Endodermal cell (in vitro differentiated cells): ENCODE data around the gene EPS15. TPM values are rescaled to one million over a fixed set of nuclear protein-coding genes. Genes with fewer than 3 reads are reported as not detected.
"Not testable (repeated sequence)": the region's sequence is repeated elsewhere in the genome, so short reads cannot be mapped to it uniquely, and the experiment has no call there.

Experiments
- DNase-seq: peaks from one replicate; pipeline ENCODE4 v3.0.0-alpha.2; 2017
- H3K27ac ChIP-seq: 2 replicates; pipeline ENCODE4 v1.5.1; 2013; ENCODE audit warnings: mild to moderate bottlenecking, low read depth, low read length, moderate library complexity
- H3K27me3 ChIP-seq: 2 replicates; pipeline ENCODE4 v1.6.1; 2013; ENCODE audit warnings: mild to moderate bottlenecking, low read length, moderate library complexity; ENCODE audit not compliant: insufficient read depth, control insufficient read depth, poor library complexity, severe bottlenecking
- H3K36me3 ChIP-seq: 2 replicates; pipeline ENCODE4 v1.7.0; 2013; ENCODE audit warnings: mild to moderate bottlenecking, low read length, moderate library complexity; ENCODE audit not compliant: control insufficient read depth, insufficient read depth
- H3K4me1 ChIP-seq: one replicate; pipeline ENCODE4 v1.7.0; 2013; ENCODE audit warnings: low read length; ENCODE audit not compliant: control insufficient read depth, insufficient read depth
- H3K4me3 ChIP-seq: 2 replicates; pipeline ENCODE4 v1.5.1; 2013; ENCODE audit warnings: mild to moderate bottlenecking, low read length, moderate library complexity
- H3K9ac ChIP-seq: 2 replicates; pipeline ENCODE4 v1.6.1; 2013; ENCODE audit warnings: mild to moderate bottlenecking, low read length, moderate library complexity; ENCODE audit not compliant: poor library complexity, severe bottlenecking; ENCODE audit errors: extremely low read depth
- H3K9me3 ChIP-seq: 2 replicates; pipeline ENCODE4 v1.6.1; 2013; ENCODE audit warnings: mild to moderate bottlenecking, low read length, moderate library complexity; ENCODE audit not compliant: control insufficient read depth
- H3K27ac Mint-ChIP-seq: 2 replicates; pipeline ENCODE4 v1.8.0; 2020; ENCODE audit warnings: mixed read lengths
- H3K27me3 Mint-ChIP-seq: 2 replicates; pipeline ENCODE4 v1.8.0; 2021; ENCODE audit warnings: mild to moderate bottlenecking, mixed read lengths; ENCODE audit not compliant: insufficient read depth
- H3K36me3 Mint-ChIP-seq: 2 replicates; pipeline ENCODE4 v1.8.0; 2020; ENCODE audit warnings: low read depth, mixed read lengths
- H3K4me1 Mint-ChIP-seq: 2 replicates; pipeline ENCODE4 v1.8.0; 2020; ENCODE audit warnings: mixed read lengths
- H3K4me3 Mint-ChIP-seq: 2 replicates; pipeline ENCODE4 v1.8.0; 2020; ENCODE audit warnings: mild to moderate bottlenecking, moderate library complexity, mixed read lengths
- H3K9me3 Mint-ChIP-seq: 2 replicates; pipeline ENCODE4 v1.8.0; 2020; ENCODE audit warnings: mild to moderate bottlenecking, mixed read lengths
- CTCF ChIP-seq: fragments of 200-600 bp; sonication (generic); conservative IDR thresholded peaks from 2 replicates; pipeline ENCODE4 v1.5.0; 2021; ENCODE audit warnings: antibody characterized with exemption, mild to moderate bottlenecking
- WGBS, 2 experiments: methylation state at CpG; one replicate each; pipeline versions ENCODE4 v1.1.5 to v1.1.7; 2013; ENCODE audit warnings: missing lambda C conversion rate in 2 of 2, mixed read lengths in 1 of 2; ENCODE audit not compliant: insufficient coverage in 1 of 2, insufficient read length in 1 of 2; 5-methylcytosine and 5-hydroxymethylcytosine counted together
- total RNA-seq, 2 donors: library from RNA; stranded (reverse); fragmentation: NEBNext Ultra II Directional in 1 of 2; extraction: Animal tissue kit (Norgen Biotek cat#: 25700) in 1 of 2; gene quantifications; 2 replicates in 1 of 2; 3 replicates in 1 of 2; pipeline ENCODE4 v1.2.1, GENCODE V29; 2021

EPS15 gene
- total RNA-seq, 2 donors from 2014 or later = 45.0 to 46.9 TPM

DNA sequence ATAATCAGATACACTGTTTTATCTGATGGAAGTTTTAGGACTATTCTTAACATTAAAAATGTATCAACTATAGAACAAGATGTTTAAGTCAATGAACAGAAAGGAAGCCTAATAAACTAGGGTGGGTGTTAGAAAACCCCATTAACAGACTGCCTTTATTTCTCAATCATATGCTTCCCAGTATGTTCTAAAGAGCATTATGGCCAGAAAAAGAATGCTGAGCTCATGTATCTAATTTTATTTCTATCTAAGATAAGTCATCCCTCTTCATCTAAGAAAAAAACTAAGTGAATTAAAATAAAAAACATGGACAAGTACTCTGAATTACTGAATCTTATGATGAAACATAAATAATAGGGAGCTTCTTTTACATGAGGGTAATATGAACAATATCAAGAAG is 102.2 kb downstream of the EPS15 start:
- no peaks in the 10 kb centered on the region for H3K4me1 Mint-ChIP-seq
- H3K4me1 ChIP-seq = no peaks in the 10 kb centered on the region
- H3K36me3 ChIP-seq = peaks cover 18% of the 10 kb centered on the region
- no peak for TF ChIP-seq CTCF
- no peak overlapping the region for H3K27ac ChIP-seq
- H3K27ac Mint-ChIP-seq = no peak overlapping the region
- no peak for DNase-seq
- H3K27me3 Mint-ChIP-seq = no peaks in the 10 kb centered on the region
- peaks cover 2% of the 10 kb centered on the region for H3K9me3 Mint-ChIP-seq
- H3K9ac ChIP-seq = no peak overlapping the region
- peaks cover 14% of the 10 kb centered on the region for H3K36me3 Mint-ChIP-seq
- H3K4me3 ChIP-seq = no peak overlapping the region
- H3K4me3 Mint-ChIP-seq = no peak overlapping the region
- no peaks in the 10 kb centered on the region for H3K27me3 ChIP-seq
- no peaks in the 10 kb centered on the region for H3K9me3 ChIP-seq

- H3K27ac ChIP-seq = no peak overlapping the region
- no peaks in the 10 kb centered on the region for H3K4me1 Mint-ChIP-seq
- 88 to 92% methylated on average over 2 of the region's 2 CpGs for WGBS, 2 experiments
- H3K27me3 ChIP-seq = no peaks in the 10 kb centered on the region
- DNase-seq = no peak
- peaks cover 14% of the 10 kb centered on the region for H3K36me3 ChIP-seq
- peaks cover 20% of the 10 kb centered on the region for H3K36me3 Mint-ChIP-seq
- no peaks in the 10 kb centered on the region for H3K27me3 Mint-ChIP-seq
- no peak overlapping the region for H3K4me3 Mint-ChIP-seq
- no peak overlapping the region for H3K27ac Mint-ChIP-seq
- H3K9ac ChIP-seq = no peak overlapping the region
- H3K9me3 Mint-ChIP-seq = peaks cover 3% of the 10 kb centered on the region
- no peaks in the 10 kb centered on the region for H3K4me1 ChIP-seq
- no peak overlapping the region for H3K4me3 ChIP-seq
- H3K9me3 ChIP-seq = no peaks in the 10 kb centered on the region
- TF ChIP-seq CTCF = no peak
Observed at GRCh38 chr1:51415963-51416362, 103.1 kb downstream of the EPS15 start.

DNA sequence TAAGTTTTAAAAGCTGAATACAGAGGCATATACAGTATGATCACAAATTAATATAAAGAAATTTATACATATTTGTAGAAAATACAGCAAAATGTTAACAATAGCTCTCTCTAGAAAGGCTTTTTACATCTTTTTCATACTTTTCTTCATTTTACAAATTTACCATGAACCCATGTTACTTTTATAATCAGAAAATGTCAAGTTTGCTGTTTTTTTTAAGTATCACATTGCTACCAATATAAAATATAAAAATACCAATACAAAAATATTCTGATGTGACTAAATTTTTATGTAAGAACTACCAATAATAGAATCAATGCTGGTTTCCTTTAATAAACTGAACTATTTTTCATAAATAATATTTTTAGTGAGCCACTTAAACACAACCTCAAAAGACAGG is 104.3 kb downstream of the EPS15 start:
- H3K36me3 Mint-ChIP-seq = peaks cover 23% of the 10 kb centered on the region
- no peaks in the 10 kb centered on the region for H3K27me3 Mint-ChIP-seq
- Histone ChIP-seq H3K9ac (no peak overlapping the region), H3K4me1 (no peaks in the 10 kb centered on the region), H3K27me3 (no peaks in the 10 kb centered on the region), H3K4me3 (no peak overlapping the region), H3K27ac (no peak overlapping the region), H3K36me3 (peaks cover 5% of the 10 kb centered on the region), H3K9me3 (no peaks in the 10 kb centered on the region)
- no peak for DNase-seq
- TF ChIP-seq CTCF = no peak
- H3K27ac Mint-ChIP-seq = no peak overlapping the region
- no peak overlapping the region for H3K4me3 Mint-ChIP-seq
- H3K9me3 Mint-ChIP-seq = peaks cover 3% of the 10 kb centered on the region
- H3K4me1 Mint-ChIP-seq = no peaks in the 10 kb centered on the region

DNA sequence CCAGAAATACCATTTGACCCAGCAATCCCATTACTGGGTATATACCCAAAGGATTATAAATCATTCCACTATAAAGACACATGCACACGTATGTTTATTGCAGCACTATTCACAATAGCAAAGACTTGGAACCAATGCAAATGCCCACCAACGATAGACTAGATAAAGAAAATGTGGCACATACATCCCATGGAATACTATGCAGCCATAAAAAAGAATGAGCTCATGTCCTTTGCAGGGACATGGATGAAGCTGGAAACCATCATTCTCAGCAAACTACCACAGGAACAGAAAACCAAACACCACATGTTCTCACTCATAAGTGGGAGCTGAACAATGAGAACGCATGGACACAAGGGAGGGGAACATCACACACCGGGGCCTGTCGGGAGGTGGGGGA is 107.2 kb downstream of the EPS15 start:
- peaks cover 45% of the 10 kb centered on the region for H3K36me3 Mint-ChIP-seq
- not testable (repeated sequence) for H3K9ac ChIP-seq, H3K4me3 ChIP-seq, DNase-seq, H3K4me3 Mint-ChIP-seq, H3K9me3 Mint-ChIP-seq, H3K4me1 Mint-ChIP-seq, H3K4me1 ChIP-seq, H3K27me3 ChIP-seq, H3K27ac Mint-ChIP-seq, H3K27me3 Mint-ChIP-seq, H3K9me3 ChIP-seq, H3K27ac ChIP-seq
- WGBS, 2 experiments = 77 to 89% methylated on average over 3 to 5 of the region's 5 CpGs
- H3K36me3 ChIP-seq = peaks cover 22% of the 10 kb centered on the region
